H1 (cell line): Measurements from ENCODE around the gene KRT72. TPM values are rescaled to one million over a fixed set of nuclear protein-coding genes. Genes with fewer than 3 reads are reported as not detected.

Source experiments
- CTCF ChIA-PET: fragments of 300-600 bp; sonication (Branson Sonifier 250); formaldehyde crosslinking; loops from one replicate; lab custom pipeline; 2021; ENCODE audit not compliant: partially characterized antibody; lab: Charles Lee
- POLR2A ChIA-PET: fragments of 300-600 bp; sonication (Branson Sonifier 250); formaldehyde crosslinking; loops from one replicate; lab custom pipeline; 2021; ENCODE audit warnings: inconsistent platforms; ENCODE audit not compliant: partially characterized antibody; lab: Charles Lee
- DNase-seq, 2 experiments: peaks; one replicate each; pipeline versions ENCODE4 v3.0.0 to v3.0.0-alpha.2; 2010 to 2022; ENCODE audit warnings: low spot score in 2 of 2, low read depth in 1 of 2, mixed read lengths in 1 of 2
- FAIRE-seq: peaks from 2 replicates; lab custom pipeline; 2011; peaks lifted over from hg19 to GRCh38; lab: Jason Lieb, UNC
- H2AFZ ChIP-seq: 2 replicates; pipeline ENCODE4 v1.8.1; 2012; ENCODE audit warnings: low read length, inconsistent platforms
- H2AK5ac ChIP-seq: 2 replicates; pipeline ENCODE4 v1.6.1; 2013; ENCODE audit warnings: low read depth, low read length
- H2BK120ac ChIP-seq: replicated peaks from 2 replicates; pipeline ENCODE3; 2013; ENCODE audit warnings: low read depth, low read length, inconsistent platforms
- H2BK12ac ChIP-seq: 2 replicates; pipeline ENCODE4 v1.6.1; 2013; ENCODE audit warnings: low read depth, low read length
- H2BK15ac ChIP-seq: 2 replicates; pipeline ENCODE4 v1.6.1; 2013; ENCODE audit warnings: low read length
- H2BK20ac ChIP-seq: 2 replicates; pipeline ENCODE4 v1.6.1; 2013; ENCODE audit warnings: low read length
- H2BK5ac ChIP-seq: 2 replicates; pipeline ENCODE4 v1.6.1; 2013; ENCODE audit warnings: low read depth, low read length
- H3K14ac ChIP-seq: 2 replicates; pipeline ENCODE4 v1.6.1; 2013; ENCODE audit warnings: inconsistent platforms; ENCODE audit not compliant: insufficient read length
- H3K18ac ChIP-seq: 2 replicates; pipeline ENCODE4 v1.6.1; 2013; ENCODE audit warnings: low read length; ENCODE audit errors: extremely low read depth
- H3K23ac ChIP-seq: 2 replicates; pipeline ENCODE4 v1.6.1; 2013; ENCODE audit warnings: inconsistent platforms; ENCODE audit not compliant: insufficient read length
- H3K23me2 ChIP-seq: 2 replicates; pipeline ENCODE4 v1.6.1; 2013; ENCODE audit warnings: low read depth, low read length
- H3K27ac ChIP-seq: 2 replicates; pipeline ENCODE4 v1.6.1; 2011; ENCODE audit warnings: low read depth, low read length, inconsistent platforms
- H3K27me3 ChIP-seq, 4 experiments: replicated peaks in 1 of 4; 1 replicate in 1 of 4; 2 replicates in 3 of 4; pipeline versions ENCODE4 v1.6.1 to v1.8.1; 2011 to 2013; ENCODE audit warnings: low read length in 3 of 4, mild to moderate bottlenecking in 3 of 4, inconsistent platforms in 2 of 4, mixed read lengths in 2 of 4, moderate library complexity in 1 of 4; ENCODE audit not compliant: control insufficient read depth in 3 of 4, insufficient read depth in 3 of 4; ENCODE audit errors: extremely low read depth in 1 of 4
- H3K36me3 ChIP-seq, 4 experiments: 2 replicates each; pipeline versions ENCODE4 v1.6.1 to v1.8.1; 2011 to 2013; ENCODE audit warnings: mild to moderate bottlenecking in 4 of 4, low read length in 3 of 4, moderate library complexity in 2 of 4, control low read depth in 1 of 4, inconsistent platforms in 1 of 4; ENCODE audit not compliant: insufficient read depth in 4 of 4, control insufficient read depth in 2 of 4
- H3K4ac ChIP-seq: replicated peaks from 2 replicates; pipeline ENCODE3; 2013; ENCODE audit warnings: low read length, low read depth, mixed read lengths, inconsistent platforms; ENCODE audit not compliant: insufficient read length
- H3K4me1 ChIP-seq, 4 experiments: replicated peaks in 1 of 4; 1 replicate in 1 of 4; 2 replicates in 3 of 4; pipeline versions ENCODE4 v1.6.1 to v1.8.1; 2011 to 2013; ENCODE audit warnings: low read length in 3 of 4, inconsistent platforms in 2 of 4, mixed read lengths in 1 of 4; ENCODE audit not compliant: insufficient read depth in 4 of 4, control insufficient read depth in 3 of 4
- H3K4me2 ChIP-seq, 2 experiments: 2 replicates each; pipeline versions ENCODE4 v1.6.1 to v1.8.1; 2011 to 2013; ENCODE audit warnings: low read depth in 2 of 2, low read length in 2 of 2, control low read depth in 1 of 2, inconsistent platforms in 1 of 2, mild to moderate bottlenecking in 1 of 2; ENCODE audit not compliant: insufficient read depth in 1 of 2
- H3K4me3 ChIP-seq, 4 experiments: fragments of 200-600, 300-600 bp in 1 of 4; sonication (generic), shearing (Covaris generic), sonication (Bioruptor Twin) in 1 of 4; 2 replicates each; pipeline versions ENCODE4 v1.5.1 to v1.8.1; 2011 to 2016; ENCODE audit warnings: low read length in 4 of 4, low read depth in 3 of 4, control low read depth in 2 of 4, inconsistent platforms in 2 of 4, mild to moderate bottlenecking in 2 of 4, mixed read lengths in 1 of 4, moderate library complexity in 1 of 4; ENCODE audit not compliant: insufficient read depth in 2 of 4; ENCODE audit errors: extremely low read depth in 1 of 4
- H3K56ac ChIP-seq: replicated peaks from 2 replicates; pipeline ENCODE3; 2013; ENCODE audit warnings: low read depth, mild to moderate bottlenecking, mixed read lengths, low read length, inconsistent platforms; ENCODE audit not compliant: insufficient read length
- H3K79me1 ChIP-seq: 2 replicates; pipeline ENCODE4 v1.6.1; 2013; ENCODE audit warnings: low read depth, low read length, control low read depth
- H3K79me2 ChIP-seq, 2 experiments: 2 replicates each; pipeline versions ENCODE4 v1.6.1 to v1.8.1; 2012 to 2013; ENCODE audit warnings: low read length in 2 of 2, mild to moderate bottlenecking in 2 of 2, inconsistent platforms in 1 of 2; ENCODE audit not compliant: insufficient read depth in 2 of 2, control insufficient read depth in 1 of 2
- H3K9ac ChIP-seq, 4 experiments: replicated peaks in 1 of 4; 1 replicate in 1 of 4; 2 replicates in 3 of 4; pipeline versions ENCODE4 v1.6.1 to v1.8.1; 2011 to 2013; ENCODE audit warnings: low read depth in 3 of 4, low read length in 3 of 4, control low read depth in 2 of 4, mild to moderate bottlenecking in 2 of 4, moderate library complexity in 2 of 4, inconsistent platforms in 1 of 4; ENCODE audit errors: extremely low read depth in 1 of 4
- H3K9me3 ChIP-seq, 2 experiments: 2 replicates each; pipeline versions ENCODE4 v1.6.1 to v1.8.1; 2012 to 2013; ENCODE audit warnings: mild to moderate bottlenecking in 2 of 2, moderate library complexity in 2 of 2, control low read depth in 1 of 2, inconsistent platforms in 1 of 2, low read depth in 1 of 2, low read length in 1 of 2, mixed read lengths in 1 of 2; ENCODE audit not compliant: insufficient read depth in 2 of 2
- H4K20me1 ChIP-seq, 2 experiments: replicated peaks in 1 of 2; 2 replicates each; pipeline versions ENCODE3 to v1.8.1; 2011 to 2013; ENCODE audit warnings: inconsistent platforms in 2 of 2, low read length in 2 of 2, mild to moderate bottlenecking in 1 of 2; ENCODE audit not compliant: insufficient read depth in 2 of 2, control insufficient read depth in 1 of 2
- H4K5ac ChIP-seq: 2 replicates; pipeline ENCODE4 v1.6.1; 2013; ENCODE audit warnings: low read length, low read depth, mixed read lengths, inconsistent platforms; ENCODE audit not compliant: insufficient read length
- H4K8ac ChIP-seq: 2 replicates; pipeline ENCODE4 v1.8.0; 2013; ENCODE audit warnings: mild to moderate bottlenecking, moderate library complexity, low read length, inconsistent platforms; ENCODE audit not compliant: insufficient read depth; ENCODE audit errors: extremely low read depth
- H4K91ac ChIP-seq: replicated peaks from 2 replicates; pipeline ENCODE3; 2013; ENCODE audit warnings: low read length, mixed read lengths, inconsistent platforms; ENCODE audit not compliant: insufficient read length
- ATF3 ChIP-seq: IDR thresholded peaks from 2 replicates; pipeline ENCODE4 v1.6.1; 2011; ENCODE audit warnings: low read depth, mild to moderate bottlenecking, low read length; ENCODE audit not compliant: insufficient read depth
- SUZ12 ChIP-seq: fragments of 200-600 bp; sonication (generic); IDR thresholded peaks from 2 replicates; pipeline ENCODE4 v1.6.1; 2012; ENCODE audit warnings: mild to moderate bottlenecking, inconsistent platforms, low read length, moderate library complexity, mixed read lengths
- WGBS, 2 experiments: shearing (Covaris generic) in 1 of 2; methylation state at CpG; one replicate each; pipeline versions ENCODE4 v1.1.6 to v1.1.7; 2013 to 2015; ENCODE audit warnings: low lambda C conversion rate in 2 of 2, mixed read lengths in 2 of 2, inconsistent platforms in 1 of 2, low coverage in 1 of 2, missing lambda C conversion rate in 1 of 2; ENCODE audit not compliant: insufficient replicate concordance in 2 of 2, insufficient coverage in 1 of 2, insufficient read length in 1 of 2; ENCODE audit errors: extremely low coverage in 1 of 2, missing lambda C conversion rate in 1 of 2; 5-methylcytosine and 5-hydroxymethylcytosine counted together
- polyA plus RNA-seq, 7 experiments: library from polyadenylated mRNA; depleted of rRNA in 3 of 7; stranded (reverse) in 5 of 7; unstranded in 2 of 7; fragments of >200 nt in 5 of 7; fragments of 200-250 nt in 2 of 7; gene quantifications; 1 replicate in 5 of 7; 2 replicates in 1 of 7; 4 replicates in 1 of 7; pipeline versions ENCODE4 v1.2.1 to v1.2.3, GENCODE V29; 2011 to 2013; ENCODE audit warnings: missing spikeins in 2 of 7, mixed read lengths in 2 of 7
- total RNA-seq: library from RNA; stranded (reverse); fragmentation: NEBNext Ultra II Directional; extraction: Animal tissue kit (Norgen Biotek cat#: 25700); gene quantifications from 2 replicates; pipeline ENCODE4 v1.2.1, GENCODE V29; 2021

The KRT72 gene
- total and polyA plus RNA-seq, 2 of the 8 experiments (the other 6 are each of a cell fraction or from before 2014, with no cell fraction given) = not detected

- no peaks in the 10 kb centered on the region for H3K79me2 ChIP-seq
- no peak overlapping the region for H2AFZ ChIP-seq
- DNase-seq (no peak), FAIRE-seq (no peak)
- no peak overlapping the region for H3K4me3 ChIP-seq
- ChIA-PET CTCF (interaction anchor here (0.8 to 1.5 kb wide), 6 partner anchors 9 to 273 kb away, joined by 3 to 6 read pairs (median 4); no protein-coding TSS in a partner anchor), POLR2A (no interaction called here)
- H3K14ac ChIP-seq = no peak overlapping the region
- H3K18ac ChIP-seq = no peak overlapping the region
- H3K4ac ChIP-seq = no peak overlapping the region
- no peak overlapping the region for H3K9ac ChIP-seq
- H3K56ac ChIP-seq = no peak overlapping the region
- no peak overlapping the region for H2AK5ac ChIP-seq
- no peaks in the 10 kb centered on the region for H3K79me1 ChIP-seq
- H3K23ac ChIP-seq = no peak overlapping the region
- no peak overlapping the region for H2BK120ac ChIP-seq
- no peak overlapping the region for H2BK20ac ChIP-seq
- no peak overlapping the region for H4K8ac ChIP-seq
- no peak overlapping the region for H3K4me2 ChIP-seq
- no peak overlapping the region for H2BK15ac ChIP-seq
- H3K27ac ChIP-seq = no peak overlapping the region
- no peaks in the 10 kb centered on the region for H4K20me1 ChIP-seq
- no peak overlapping the region for H4K5ac ChIP-seq
- H3K9me3 ChIP-seq = no peaks in the 10 kb centered on the region
- no peak overlapping the region for H4K91ac ChIP-seq
- H3K4me1 ChIP-seq = peaks cover 0 to 3% (median 0%) of the 10 kb centered on the region in 4 experiments; a peak in 1 of 7 replicates
- no peaks in the 10 kb centered on the region; the same call in 1 of the 2 replicates for H3K23me2 ChIP-seq
- no peaks in the 10 kb centered on the region for H3K36me3 ChIP-seq
- no peak overlapping the region for H2BK12ac ChIP-seq
- H2BK5ac ChIP-seq = no peak overlapping the region
- 65% methylated on average over 3 of the region's 3 CpGs; no CpG with 5 or more reads in 1 of the 2 experiments for WGBS, 2 experiments
- no peaks in the 10 kb centered on the region; a peak in 3 of 7 replicates for H3K27me3 ChIP-seq
- TF ChIP-seq ATF3 (no peak), SUZ12 (no peak)
Measured at GRCh38 chr12:52606096-52606495, 4.8 kb upstream of the KRT72 start.
